Measurements from ENCODE around the gene P3H2. TPM values are rescaled to one million over a fixed set of nuclear protein-coding genes. Genes with fewer than 3 reads are reported as not detected.

Gene P3H2
- total and polyA plus RNA-seq, 2 experiments from 2014 or later = 8.2 to 24.2 TPM

- no peak for TF ChIP-seq REST (IDR thresholded peaks at IDR 0.05; ENCODE audit: unreplicated experiment)
- no peak for TF ChIP-seq EZH2phosphoT487 (IDR thresholded peaks at IDR 0.05; ENCODE audit: unreplicated experiment)
- TF ChIP-seq EZH2 (IDR thresholded peaks at IDR 0.05; ENCODE audit: low read depth, unreplicated experiment) = no peak
- TF ChIP-seq ZNF331 (CRISPR knock-in tag; IDR thresholded peaks at IDR 0.05; ENCODE audit: low read depth) = no peak
- TF ChIP-seq ZNF114 (CRISPR knock-in tag; IDR thresholded peaks at IDR 0.05) = no peak
- no peak for TF ChIP-seq NANOG (IDR thresholded peaks at IDR 0.05; ENCODE audit: borderline replicate concordance)
- no peak for TF ChIP-seq JUNB (IDR thresholded peaks at IDR 0.05; ENCODE audit: unreplicated experiment)
- TF ChIP-seq CREB1 (CRISPR knock-in tag; IDR thresholded peaks at IDR 0.05; ENCODE audit: low read depth) = no peak
Observed at GRCh38 chr3:189909139-189909538, 211.6 kb downstream of the P3H2 start (continued).

- TF ChIP-seq EZH2phosphoT487 (IDR thresholded peaks at IDR 0.05; ENCODE audit: unreplicated experiment) (no peak), ETS1 (IDR thresholded peaks at IDR 0.05) (no peak), JUNB (IDR thresholded peaks at IDR 0.05; ENCODE audit: unreplicated experiment) (no peak), EZH2 (IDR thresholded peaks at IDR 0.05; ENCODE audit: low read depth, unreplicated experiment) (no peak), POLR2AphosphoS5 (IDR thresholded peaks at IDR 0.05; ENCODE audit: low read depth) (no peak), CTCF (conservative IDR thresholded peaks at IDR 0.05; ENCODE audit: low read depth in 2 of 2) (no peak), STAT1 (IDR thresholded peaks at IDR 0.05; ENCODE audit: unreplicated experiment) (no peak), ZNF462 (CRISPR knock-in tag; IDR thresholded peaks at IDR 0.05) (no peak)
- no peaks in the 10 kb centered on the region for H3K79me2 ChIP-seq (replicated peaks; ENCODE audit: insufficient read depth)
- H2AFZ ChIP-seq = peak overlapping the region; percentile 80
- H3K4me1 Mint-ChIP-seq = peaks cover 14% of the 10 kb centered on the region
- no peak overlapping the region for H3K27ac ChIP-seq (ENCODE audit: low read depth)
- no peaks in the 10 kb centered on the region for H4K20me1 ChIP-seq (replicated peaks; ENCODE audit: insufficient read depth)
- no peak overlapping the region for H3K4me3 ChIP-seq
- H3K4me3 Mint-ChIP-seq = no peak overlapping the region
- H3K36me3 ChIP-seq (ENCODE audit: insufficient read depth) = no peaks in the 10 kb centered on the region
- H3K36me3 Mint-ChIP-seq (ENCODE audit: low read depth) = no peaks in the 10 kb centered on the region
- no peaks in the 10 kb centered on the region for H3K9me3 Mint-ChIP-seq
- DNase-seq (ENCODE audit: low spot score) = no peak
- H3K9me2 ChIP-seq (ENCODE audit: insufficient read depth) = peaks cover 11% of the 10 kb centered on the region; the same call in 1 of the 2 replicates
- no peaks in the 10 kb centered on the region for H3K27me3 ChIP-seq (ENCODE audit: insufficient read depth)
- no peaks in the 10 kb centered on the region for H3F3A ChIP-seq (replicated peaks; ENCODE audit: low read depth)
- H3K4me2 ChIP-seq = no peak overlapping the region
- no peaks in the 10 kb centered on the region for H3K27me3 Mint-ChIP-seq (ENCODE audit: insufficient read depth, low read depth, poor library complexity)
- peaks cover 7% of the 10 kb centered on the region for H3K4me1 ChIP-seq (ENCODE audit: insufficient read depth)
- no peak for ATAC-seq
- H3K27ac Mint-ChIP-seq = no peak overlapping the region; the same call in 1 of the 2 replicates
Observed at GRCh38 chr3:189908646-189909045, 212.1 kb downstream of the P3H2 start.

Data from GM23338 (cell line).